DOHH2 (cell line): ENCODE data around the gene SKAP1.

ENCODE experiments used
- EZH2phosphoT487 ChIP-seq: fragments of 200-600 bp; sonication (generic); IDR thresholded peaks from 2 replicates; pipeline ENCODE4 v1.6.1; 2017; ENCODE audit warnings: borderline replicate concordance, mild to moderate bottlenecking, antibody characterized with exemption, low read length, moderate library complexity, mixed read lengths
- TF ChIP-seq, protein P1 (sequence below): fragments of 200-600 bp; sonication (generic); IDR thresholded peaks from one replicate; pipeline ENCODE4 v1.5.1; 2014; ENCODE audit warnings: antibody characterized with exemption, mild to moderate bottlenecking, low read depth, low read length; ENCODE audit not compliant: poor library complexity, severe bottlenecking

DNA sequence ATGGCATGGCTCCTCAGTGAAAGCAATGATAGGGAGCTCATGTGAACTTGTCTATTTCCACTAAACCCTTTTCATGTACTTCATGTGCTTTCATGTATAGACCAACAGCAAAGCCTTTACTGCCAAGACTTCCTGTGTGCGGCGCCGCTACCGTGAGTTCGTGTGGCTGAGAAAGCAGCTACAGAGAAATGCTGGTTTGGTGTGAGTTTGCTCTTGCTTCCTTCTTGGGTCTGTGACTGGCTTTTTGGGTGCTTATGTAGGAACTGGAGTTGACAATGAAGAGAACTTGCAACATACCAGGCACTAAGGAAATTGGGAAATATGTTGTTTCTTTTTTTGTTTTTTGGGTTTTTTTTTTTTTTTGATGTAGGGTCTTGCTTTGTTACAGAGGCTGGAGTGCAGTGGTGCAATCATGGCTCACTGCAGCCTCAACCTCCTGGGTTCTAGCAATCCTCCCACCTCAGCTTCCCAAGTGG is 316.8 kb downstream of the SKAP1 start:
- TF ChIP-seq, protein P1, sequence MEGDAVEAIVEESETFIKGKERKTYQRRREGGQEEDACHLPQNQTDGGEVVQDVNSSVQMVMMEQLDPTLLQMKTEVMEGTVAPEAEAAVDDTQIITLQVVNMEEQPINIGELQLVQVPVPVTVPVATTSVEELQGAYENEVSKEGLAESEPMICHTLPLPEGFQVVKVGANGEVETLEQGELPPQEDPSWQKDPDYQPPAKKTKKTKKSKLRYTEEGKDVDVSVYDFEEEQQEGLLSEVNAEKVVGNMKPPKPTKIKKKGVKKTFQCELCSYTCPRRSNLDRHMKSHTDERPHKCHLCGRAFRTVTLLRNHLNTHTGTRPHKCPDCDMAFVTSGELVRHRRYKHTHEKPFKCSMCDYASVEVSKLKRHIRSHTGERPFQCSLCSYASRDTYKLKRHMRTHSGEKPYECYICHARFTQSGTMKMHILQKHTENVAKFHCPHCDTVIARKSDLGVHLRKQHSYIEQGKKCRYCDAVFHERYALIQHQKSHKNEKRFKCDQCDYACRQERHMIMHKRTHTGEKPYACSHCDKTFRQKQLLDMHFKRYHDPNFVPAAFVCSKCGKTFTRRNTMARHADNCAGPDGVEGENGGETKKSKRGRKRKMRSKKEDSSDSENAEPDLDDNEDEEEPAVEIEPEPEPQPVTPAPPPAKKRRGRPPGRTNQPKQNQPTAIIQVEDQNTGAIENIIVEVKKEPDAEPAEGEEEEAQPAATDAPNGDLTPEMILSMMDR = no peak
- no peak for TF ChIP-seq EZH2phosphoT487
